Mammary epithelial cell (primary cell): ENCODE measurements around the gene CDKN2B-AS1.

ENCODE experiments used
- EZH2 ChIP-seq: IDR thresholded peaks from 2 replicates; pipeline ENCODE4 v1.6.1; 2012; ENCODE audit warnings: low read length, inconsistent platforms, borderline replicate concordance
- TF ChIP-seq, protein P1 (sequence below), 2 donors: IDR thresholded peaks in 1 of 2; conservative IDR thresholded peaks in 1 of 2; 2 replicates each; pipeline ENCODE4 v1.5.1; 2011 to 2012; ENCODE audit warnings: inconsistent platforms in 2 of 2, low read length in 2 of 2, mild to moderate bottlenecking in 2 of 2, control low read depth in 1 of 2, low read depth in 1 of 2; ENCODE audit not compliant: insufficient read depth in 1 of 2; ENCODE audit errors: extremely low read depth in 1 of 2

DNA sequence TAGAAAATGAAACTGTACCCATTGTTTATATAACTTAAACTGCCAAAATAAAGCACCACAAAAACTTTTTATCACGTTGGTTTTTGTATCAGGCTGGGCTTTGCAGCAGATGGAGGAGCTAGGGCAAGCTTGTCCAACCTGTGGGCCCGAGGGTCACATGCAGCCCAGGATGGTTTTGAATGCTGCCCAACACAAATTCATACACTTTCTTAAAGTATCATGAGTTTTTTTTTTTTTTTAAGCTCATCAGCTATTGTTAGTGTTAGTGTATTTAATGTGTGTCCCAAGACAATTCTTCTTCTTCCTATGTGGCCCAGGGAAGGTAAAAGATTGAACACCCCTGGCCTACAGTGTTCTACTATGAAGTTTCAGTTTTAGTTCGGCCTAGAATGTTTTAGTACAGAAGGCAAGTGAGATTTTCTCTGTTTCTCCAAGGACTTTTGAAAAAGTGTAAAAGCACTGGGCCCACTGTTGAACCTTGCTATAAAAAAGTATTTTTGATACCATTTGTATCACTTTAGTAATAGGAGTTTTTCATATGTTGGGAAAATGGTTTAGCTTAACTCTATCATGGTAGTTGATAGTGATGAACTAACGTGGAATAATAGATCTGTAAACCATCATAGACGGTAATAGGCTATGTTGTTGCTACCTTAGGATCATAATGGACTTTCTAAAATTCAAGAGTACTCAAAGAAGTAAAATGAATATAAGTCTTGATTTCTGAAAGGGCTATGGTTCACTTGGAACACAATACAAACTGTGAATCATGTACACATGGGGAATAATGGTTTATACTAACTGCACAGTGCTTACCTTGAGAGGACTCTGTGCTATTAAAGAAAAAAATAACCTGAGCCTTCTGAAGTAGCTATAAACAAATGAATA, 3.3 kb upstream of the CDKN2B-AS1 start:
- TF ChIP-seq, protein P1, sequence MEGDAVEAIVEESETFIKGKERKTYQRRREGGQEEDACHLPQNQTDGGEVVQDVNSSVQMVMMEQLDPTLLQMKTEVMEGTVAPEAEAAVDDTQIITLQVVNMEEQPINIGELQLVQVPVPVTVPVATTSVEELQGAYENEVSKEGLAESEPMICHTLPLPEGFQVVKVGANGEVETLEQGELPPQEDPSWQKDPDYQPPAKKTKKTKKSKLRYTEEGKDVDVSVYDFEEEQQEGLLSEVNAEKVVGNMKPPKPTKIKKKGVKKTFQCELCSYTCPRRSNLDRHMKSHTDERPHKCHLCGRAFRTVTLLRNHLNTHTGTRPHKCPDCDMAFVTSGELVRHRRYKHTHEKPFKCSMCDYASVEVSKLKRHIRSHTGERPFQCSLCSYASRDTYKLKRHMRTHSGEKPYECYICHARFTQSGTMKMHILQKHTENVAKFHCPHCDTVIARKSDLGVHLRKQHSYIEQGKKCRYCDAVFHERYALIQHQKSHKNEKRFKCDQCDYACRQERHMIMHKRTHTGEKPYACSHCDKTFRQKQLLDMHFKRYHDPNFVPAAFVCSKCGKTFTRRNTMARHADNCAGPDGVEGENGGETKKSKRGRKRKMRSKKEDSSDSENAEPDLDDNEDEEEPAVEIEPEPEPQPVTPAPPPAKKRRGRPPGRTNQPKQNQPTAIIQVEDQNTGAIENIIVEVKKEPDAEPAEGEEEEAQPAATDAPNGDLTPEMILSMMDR (conservative IDR thresholded peaks at IDR 0.05 in 1 of 2, IDR thresholded peaks at IDR 0.05 in 1 of 2; ENCODE audit: extremely low read depth in 1 of 2, insufficient read depth in 1 of 2, low read depth in 1 of 2, low read length in 2 of 2): no peak
- no peak for TF ChIP-seq EZH2
